HepG2 (cell line): Measurements from ENCODE around the gene INKA1. TPM values are rescaled to one million over a fixed set of nuclear protein-coding genes. Genes with fewer than 3 reads are reported as not detected.

ENCODE experiments used
- ARNT2 ChIP-seq: sonication (generic); formaldehyde crosslinking; IDR thresholded peaks from 2 replicates; pipeline ENCODE4 v1.8.0; 2022; ENCODE audit warnings: mild to moderate bottlenecking, low read depth, missing genetic modification reagents, moderate library complexity
- ELF4 ChIP-seq: sonication (generic); formaldehyde crosslinking; IDR thresholded peaks from 2 replicates; pipeline ENCODE4 v1.5.0; 2020; ENCODE audit warnings: missing genetic modification reagents, mild to moderate bottlenecking, moderate library complexity, borderline replicate concordance
- FOXK2 ChIP-seq: fragments of 450-650 bp; IDR thresholded peaks from 2 replicates; pipeline ENCODE4 v1.6.1; 2016
- FOXM1 ChIP-seq: sonication (generic); formaldehyde crosslinking; IDR thresholded peaks from 2 replicates; pipeline ENCODE4 v1.5.0; 2020; ENCODE audit warnings: missing genetic modification reagents
- GFI1 ChIP-seq: sonication (generic); formaldehyde crosslinking; IDR thresholded peaks from 2 replicates; pipeline ENCODE4 v1.5.0; 2020; ENCODE audit warnings: missing genetic modification reagents, mild to moderate bottlenecking, borderline replicate concordance
- IKZF5 ChIP-seq: IDR thresholded peaks from 2 replicates; pipeline ENCODE4 v1.6.1; 2018; ENCODE audit warnings: missing genetic modification reagents, mild to moderate bottlenecking, missing compliant biosample characterization
- KIAA2018 ChIP-seq: sonication (generic); formaldehyde crosslinking; IDR thresholded peaks from 2 replicates; pipeline ENCODE4 v1.5.0; 2020; ENCODE audit warnings: mild to moderate bottlenecking, missing genetic modification reagents, borderline replicate concordance
- NAIF1 ChIP-seq: sonication (generic); formaldehyde crosslinking; IDR thresholded peaks from 2 replicates; pipeline ENCODE4 v1.5.0; 2020; ENCODE audit warnings: mild to moderate bottlenecking, missing genetic modification reagents, borderline replicate concordance
- RXRA ChIP-seq: sonication (generic); formaldehyde crosslinking; IDR thresholded peaks from 2 replicates; pipeline ENCODE4 v1.5.1; 2020; ENCODE audit warnings: missing genetic modification reagents
- SETDB1 ChIP-seq: sonication (generic); formaldehyde crosslinking; IDR thresholded peaks from 2 replicates; pipeline ENCODE4 v1.5.1; 2020; ENCODE audit warnings: missing genetic modification reagents, mild to moderate bottlenecking, borderline replicate concordance
- TEAD2 ChIP-seq: sonication (generic); formaldehyde crosslinking; IDR thresholded peaks from 2 replicates; pipeline ENCODE4 v1.9.0; 2021; ENCODE audit warnings: missing genetic modification reagents
- THAP8 ChIP-seq: sonication (generic); formaldehyde crosslinking; IDR thresholded peaks from 2 replicates; pipeline ENCODE4 v1.5.1; 2020; ENCODE audit warnings: missing genetic modification reagents, mild to moderate bottlenecking, borderline replicate concordance
- ZC3H4 ChIP-seq: sonication (generic); formaldehyde crosslinking; IDR thresholded peaks from 2 replicates; pipeline ENCODE4 v1.4.0; 2020; ENCODE audit warnings: missing genetic modification reagents, borderline replicate concordance
- ZFP62 ChIP-seq: sonication (generic); formaldehyde crosslinking; IDR thresholded peaks from 2 replicates; pipeline ENCODE4 v1.4.0; 2020; ENCODE audit warnings: missing genetic modification reagents
- ZMYM3 ChIP-seq: sonication (generic); formaldehyde crosslinking; IDR thresholded peaks from 2 replicates; pipeline ENCODE4 v1.5.1; 2020; ENCODE audit warnings: mild to moderate bottlenecking, missing genetic modification reagents
- ZNF263 ChIP-seq: sonication (generic); formaldehyde crosslinking; IDR thresholded peaks from 2 replicates; pipeline ENCODE4 v1.4.0; 2020; ENCODE audit warnings: missing genetic modification reagents
- ZNF362 ChIP-seq: sonication (generic); formaldehyde crosslinking; IDR thresholded peaks from 2 replicates; pipeline ENCODE4 v1.4.0; 2020; ENCODE audit warnings: missing genetic modification reagents, mild to moderate bottlenecking, borderline replicate concordance
- ZNF607 ChIP-seq: sonication (generic); formaldehyde crosslinking; IDR thresholded peaks from 2 replicates; pipeline ENCODE4 v1.5.1; 2020; ENCODE audit warnings: missing genetic modification reagents, mild to moderate bottlenecking, borderline replicate concordance
- ZNF7 ChIP-seq: IDR thresholded peaks from 2 replicates; pipeline ENCODE4 v1.6.1; 2016; ENCODE audit warnings: missing biosample characterization, missing genetic modification reagents
- polyA plus RNA-seq, 8 experiments: library from polyadenylated mRNA; depleted of rRNA in 3 of 8; stranded (reverse) in 7 of 8; unstranded in 1 of 8; fragments of >200 nt; fragmentation: Illumina TruSeq in 4 of 8; extraction: Trizol in 4 of 8; gene quantifications; 2 replicates each; pipeline versions ENCODE4 v1.2.1 to v1.2.3, GENCODE V29; 2011 to 2016; ENCODE audit warnings: low read depth in 4 of 8, missing spikeins in 1 of 8, mixed read lengths in 1 of 8; ENCODE audit not compliant: insufficient read depth in 1 of 8
- total RNA-seq, 5 experiments: library from RNA; depleted of rRNA; stranded (reverse); fragments of >200 nt; fragmentation: Illumina TruSeq; extraction: Trizol; gene quantifications; 2 replicates each; pipeline ENCODE4 v1.2.3, GENCODE V29; 2016; ENCODE audit warnings: low read depth in 1 of 5

Gene INKA1
- total and polyA plus RNA-seq, 2 of the 13 experiments (the other 11 are each of a cell fraction or from before 2014, with no cell fraction given): 0.22 to 0.41 TPM

GRCh38 chr3:49802719-49803464 lies at the start of gene INKA1 (continued):
- TF ChIP-seq ZNF7 (no peak), ZC3H4 (CRISPR knock-in tag) (0 out of 2 replicates have a peak, but pooled peaks have one; percentile 18), ARNT2 (CRISPR knock-in tag) (no peak), FOXK2 (no peak), FOXM1 (no peak), SETDB1 (CRISPR knock-in tag) (no peak), ZNF263 (CRISPR knock-in tag) (no peak; the same call in 1 of the 2 replicates), IKZF5 (CRISPR knock-in tag) (no peak; the same call in 1 of the 2 replicates), ELF4 (no peak), KIAA2018 (no peak), RXRA (CRISPR knock-in tag) (peak; percentile 67; the same call in 1 of the 2 replicates), ZNF607 (CRISPR knock-in tag) (no peak), GFI1 (CRISPR knock-in tag) (no peak; the same call in 1 of the 2 replicates), TEAD2 (CRISPR knock-in tag) (no peak), ZMYM3 (CRISPR knock-in tag) (0 out of 2 replicates have a peak, but pooled peaks have one; percentile 0), NAIF1 (CRISPR knock-in tag) (no peak), THAP8 (CRISPR knock-in tag) (no peak), ZFP62 (CRISPR knock-in tag) (no peak), ZNF362 (CRISPR knock-in tag) (no peak)
